Endothelial cell of umbilical vein (primary cell): ENCODE data around the gene ATG12.
"Not testable (repeated sequence)": the region's sequence is repeated elsewhere in the genome, so short reads cannot be mapped to it uniquely, and the experiment has no call there.

Experiments
- CTCF ChIP-seq, 2 donors: IDR thresholded peaks; 1 replicate in 1 of 2; 2 replicates in 1 of 2; pipeline ENCODE4 v1.5.1; 2011; ENCODE audit warnings: low read length in 2 of 2, mild to moderate bottlenecking in 2 of 2, moderate library complexity in 2 of 2, control low read depth in 1 of 2, inconsistent platforms in 1 of 2, low read depth in 1 of 2; ENCODE audit not compliant: insufficient read depth in 1 of 2; ENCODE audit errors: extremely low read depth in 1 of 2
- EZH2 ChIP-seq: IDR thresholded peaks from 2 replicates; pipeline ENCODE4 v1.6.1; 2012; ENCODE audit warnings: borderline replicate concordance, low read depth, mild to moderate bottlenecking, moderate library complexity, low read length, inconsistent platforms; ENCODE audit not compliant: severe bottlenecking
- FOS ChIP-seq: IDR thresholded peaks from 2 replicates; pipeline ENCODE4 v1.6.1; 2011; ENCODE audit warnings: mild to moderate bottlenecking, low read length, moderate library complexity, borderline replicate concordance; ENCODE audit not compliant: insufficient read depth
- GATA2 ChIP-seq: IDR thresholded peaks from 2 replicates; pipeline ENCODE4 v1.7.0; 2011; ENCODE audit warnings: low read depth, mild to moderate bottlenecking, moderate library complexity, mixed read lengths, low read length; ENCODE audit not compliant: insufficient read length, insufficient read depth
- JUN ChIP-seq: IDR thresholded peaks from 2 replicates; pipeline ENCODE4 v1.6.1; 2011; ENCODE audit warnings: borderline replicate concordance, low read depth; ENCODE audit not compliant: insufficient read length, insufficient read depth
- MAX ChIP-seq: IDR thresholded peaks from 2 replicates; pipeline ENCODE4 v1.6.1; 2011; ENCODE audit not compliant: insufficient read depth, insufficient read length
- MYC ChIP-seq: IDR thresholded peaks from one replicate; pipeline ENCODE4 v1.6.1; 2011; ENCODE audit warnings: mild to moderate bottlenecking, low read depth, low read length
- POLR2A ChIP-seq: IDR thresholded peaks from 2 replicates; pipeline ENCODE4 v1.6.1; 2012; ENCODE audit warnings: low read depth, mild to moderate bottlenecking, control low read depth, low read length
- POLR2AphosphoS5 ChIP-seq: IDR thresholded peaks from 2 replicates; pipeline ENCODE4 v1.6.1; 2012; ENCODE audit warnings: low read depth, mild to moderate bottlenecking, control low read depth, low read length, moderate library complexity; ENCODE audit not compliant: insufficient read depth

- not testable (repeated sequence) for TF ChIP-seq FOS; CTCF (IDR thresholded peaks at IDR 0.05; ENCODE audit: extremely low read depth in 1 of 2, insufficient read depth in 1 of 2, low read depth in 1 of 2, low read length in 2 of 2); GATA2; EZH2; JUN; POLR2A; POLR2AphosphoS5; MAX; MYC
These were observed 43.8 kb upstream of the ATG12 start for GRCh38 chr5:115885208-115885607.
